GM19438 (cell line): ENCODE measurements around the gene MYMK.

Experiments
- ATAC-seq: cut with Tn5 transposase; IDR thresholded peaks from one replicate; pipeline ENCODE4 v1.9.1; 2021; ENCODE audit warnings: low read depth; ENCODE audit not compliant: unreplicated experiment

MYMK gene

DNA sequence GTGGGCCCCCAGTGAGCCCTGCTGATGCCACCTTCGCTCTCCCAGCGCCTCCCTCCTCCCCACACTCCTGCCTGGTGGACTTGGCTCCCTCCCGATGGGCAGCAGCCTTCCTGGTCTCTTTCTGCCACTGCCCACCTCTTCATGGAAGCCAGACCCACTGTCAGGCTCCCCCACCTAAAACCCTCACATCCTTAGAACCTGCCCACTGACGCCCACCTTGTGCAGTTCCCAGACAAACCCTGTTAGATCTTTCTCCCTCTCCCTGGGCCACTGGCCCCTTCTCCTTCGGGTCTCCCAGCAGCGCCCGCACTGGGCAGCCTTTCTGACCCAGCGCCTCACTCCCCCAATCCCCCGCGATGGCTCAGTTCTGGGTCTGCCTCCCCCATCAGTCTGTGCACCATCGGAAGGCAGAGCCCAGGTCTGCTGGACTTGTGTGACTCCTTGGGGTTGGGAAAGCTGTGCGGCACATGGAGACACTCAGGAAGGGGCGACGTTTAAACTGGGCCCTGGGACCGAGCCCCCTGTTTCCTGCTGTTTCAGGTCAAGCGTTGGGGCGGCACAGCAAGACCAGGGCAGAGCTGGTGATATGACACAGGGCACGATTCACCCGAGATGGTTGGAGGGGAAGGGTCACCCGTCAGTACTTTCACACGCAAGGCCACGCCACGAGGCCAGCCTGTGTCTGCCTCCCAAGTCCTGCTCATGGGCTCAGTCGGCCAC is 17.4 kb downstream of the MYMK start:
- no peak for ATAC-seq

DNA sequence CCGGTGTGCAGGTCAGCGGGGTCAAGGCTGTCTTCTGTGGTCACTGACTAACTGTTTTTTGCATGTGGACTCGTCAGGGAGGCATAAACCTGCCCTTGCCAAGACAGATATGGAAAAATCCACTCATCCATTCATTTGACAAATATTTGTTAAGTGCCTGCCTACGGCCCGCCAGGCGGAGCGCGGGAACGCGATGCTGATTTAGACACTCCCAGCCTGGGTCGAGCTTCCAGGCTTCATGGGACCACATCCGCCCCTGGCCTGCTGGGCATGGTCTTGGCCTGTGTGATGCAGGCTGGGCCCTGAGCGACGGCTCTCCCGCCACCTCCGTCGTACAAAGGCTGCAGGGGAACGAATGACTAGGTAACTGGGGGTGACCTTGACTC is 18.1 kb downstream of the MYMK start:
- no peak for ATAC-seq

GRCh38 chr9:133505901-133506652 is 18.7 kb downstream of the MYMK start:
- ATAC-seq = no peak

DNA sequence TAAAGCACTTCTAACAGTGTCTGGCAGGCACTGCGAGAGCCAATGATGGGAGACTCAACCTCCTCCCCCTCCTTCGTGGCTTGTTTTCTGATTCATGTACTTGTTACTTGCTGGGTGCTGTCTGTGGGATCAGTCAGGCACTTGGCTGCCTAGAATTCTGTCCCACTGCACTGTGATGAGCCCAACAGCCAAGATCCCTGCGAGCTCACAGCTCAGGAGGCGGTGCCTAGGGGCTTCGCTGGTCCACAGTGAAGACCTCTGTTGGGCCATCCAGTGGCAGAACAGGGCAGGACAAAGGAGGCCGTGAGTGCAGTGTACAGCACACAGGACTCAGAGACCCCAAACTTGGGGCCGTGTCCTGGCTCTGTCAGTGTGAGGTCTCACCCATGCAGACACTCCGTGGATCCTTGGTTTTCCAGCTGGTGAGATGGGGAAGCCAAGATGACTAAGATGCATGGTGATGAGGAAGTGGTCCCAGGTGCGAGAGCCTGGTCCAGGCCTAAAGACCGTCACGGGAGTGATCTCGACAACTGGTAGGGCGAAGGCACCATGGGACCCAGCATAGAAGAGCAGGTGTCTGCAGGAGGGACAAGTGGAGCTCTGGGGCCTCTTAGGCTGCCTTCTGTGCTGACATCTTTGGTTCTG is 19.5 kb downstream of the MYMK start:
- ATAC-seq = no peak

- no peak for ATAC-seq
These were observed 22.6 kb downstream of the MYMK start for GRCh38 chr9:133502112-133502511.

- ATAC-seq = no peak
These were observed 24.9 kb downstream of the MYMK start for GRCh38 chr9:133499892-133500270.

DNA sequence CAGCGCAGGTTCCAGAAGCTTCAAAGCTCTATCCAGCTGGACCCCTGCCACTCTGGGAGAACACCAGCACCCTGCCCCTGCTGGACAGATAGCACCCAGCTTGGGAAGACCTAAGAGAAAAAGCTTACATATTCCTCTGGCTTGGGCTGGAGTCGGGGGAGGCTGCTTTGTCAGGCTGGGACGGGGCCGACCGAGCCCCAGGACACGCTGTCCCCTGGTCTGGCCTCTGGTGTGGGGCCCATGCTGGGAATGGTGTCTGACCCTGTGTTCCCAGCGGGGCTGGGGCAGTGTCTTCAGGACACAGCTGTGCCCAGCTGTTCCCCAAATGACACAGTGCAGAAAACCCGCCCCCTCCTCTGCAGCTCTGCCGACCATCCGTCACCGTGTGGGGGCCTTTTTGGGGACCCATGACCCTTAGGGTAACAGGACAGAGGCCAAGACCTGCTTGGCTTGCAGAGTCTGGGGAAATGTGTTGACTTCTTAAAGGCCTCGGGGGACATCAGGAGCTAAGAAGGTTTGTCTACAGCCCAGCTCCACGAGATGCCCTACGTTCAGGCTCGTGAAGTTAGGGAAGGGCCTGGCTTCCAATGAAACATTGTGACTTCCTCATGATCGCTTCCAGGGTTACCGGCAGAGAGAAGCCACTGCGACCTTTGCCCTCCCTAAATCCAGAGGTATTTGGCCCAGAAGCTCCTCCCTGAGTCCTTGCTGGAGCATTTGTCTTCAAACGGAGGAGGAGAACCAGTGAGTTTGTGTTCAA is 25.4 kb downstream of the MYMK start:
- no peak for ATAC-seq

- no peak for ATAC-seq
These were observed 27.6 kb downstream of the MYMK start for GRCh38 chr9:133496861-133497842.

DNA sequence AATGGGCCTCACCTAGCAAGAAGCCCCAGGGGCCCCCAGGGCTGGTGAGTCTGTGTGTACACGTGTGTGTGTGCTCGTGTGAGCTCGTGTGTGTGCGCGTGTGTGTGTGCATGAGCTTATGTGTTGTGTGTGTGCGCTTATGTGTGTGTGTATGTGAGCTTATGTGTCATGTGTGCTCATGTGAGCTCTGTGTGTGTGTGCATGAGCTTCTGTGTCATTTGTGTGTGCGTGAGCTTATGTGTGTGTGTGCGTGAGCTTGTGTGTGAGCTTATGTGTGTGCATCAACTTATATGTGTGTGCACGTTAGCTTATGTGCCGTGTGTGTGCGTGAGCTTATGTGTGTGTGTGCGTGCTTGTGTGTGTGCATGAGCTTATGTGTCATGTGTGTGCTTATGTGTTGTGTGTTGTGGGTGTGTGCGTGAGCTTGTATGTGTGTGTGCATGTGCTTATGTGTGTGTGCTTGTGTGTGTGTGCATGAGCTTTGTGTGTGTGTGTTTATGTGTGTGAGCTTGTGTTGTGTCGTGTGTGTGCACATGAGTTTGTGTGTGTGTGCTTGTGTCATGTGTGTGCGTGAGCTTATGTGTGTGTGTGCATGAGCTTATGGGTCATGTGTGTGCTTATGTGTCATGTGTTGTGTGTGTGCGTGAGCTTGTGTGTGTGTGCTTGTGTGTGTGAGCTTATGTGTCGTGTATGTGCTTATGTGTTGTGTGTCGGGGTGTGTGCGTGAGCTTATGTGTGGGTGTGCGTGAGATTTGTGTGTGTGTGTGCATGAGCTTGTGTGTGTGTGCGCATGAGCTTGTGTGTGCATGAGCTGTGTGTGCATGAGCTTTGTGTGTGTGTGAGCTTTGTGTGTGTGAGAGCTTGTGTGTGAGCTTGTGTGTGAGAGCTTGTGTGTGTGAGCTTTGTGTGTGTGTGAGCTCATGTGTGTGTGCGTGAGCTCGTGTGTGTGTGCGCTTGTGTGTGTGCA is 29.1 kb downstream of the MYMK start:
- ATAC-seq = no peak

GRCh38 chr9:133494636-133495326 is 30.0 kb downstream of the MYMK start:
- ATAC-seq = no peak

GRCh38 chr9:133493845-133494540 is 30.8 kb downstream of the MYMK start:
- no peak for ATAC-seq

GRCh38 chr9:133493428-133493827 is 31.3 kb downstream of the MYMK start:
- ATAC-seq = no peak

GRCh38 chr9:133492061-133493021 is 32.4 kb downstream of the MYMK start:
- ATAC-seq = no peak

GRCh38 chr9:133491656-133491925 is 33.2 kb downstream of the MYMK start:
- ATAC-seq = no peak

- no peak for ATAC-seq
These were observed 33.7 kb downstream of the MYMK start for GRCh38 chr9:133490865-133491655.

DNA sequence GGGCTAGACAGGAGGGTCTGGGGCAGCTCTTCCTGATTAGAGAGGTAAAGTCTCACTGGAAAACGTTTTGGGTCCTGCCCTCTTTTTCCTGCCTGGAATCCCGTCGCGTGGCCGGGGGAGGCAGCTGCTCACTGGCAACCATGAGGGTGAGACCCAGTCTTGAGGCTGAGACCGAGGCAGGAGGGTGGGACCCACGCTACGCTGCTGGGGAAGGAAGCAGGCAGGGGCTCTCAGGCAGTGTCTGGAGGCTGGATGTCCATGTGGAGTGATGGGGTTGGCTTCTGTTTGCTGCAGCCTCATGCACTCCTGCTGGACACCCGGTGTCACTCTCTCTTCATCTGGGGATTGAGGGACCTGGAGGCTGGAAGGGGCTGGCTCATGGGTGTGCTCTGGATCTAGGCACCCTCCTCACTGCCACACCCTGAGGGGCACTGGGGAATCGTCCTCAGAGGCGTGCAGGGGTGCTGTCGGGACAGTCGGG is 34.5 kb downstream of the MYMK start:
- ATAC-seq = no peak
